IMR-90 (cell line): ENCODE data around the gene SLC22A5. TPM values are rescaled to one million over a fixed set of nuclear protein-coding genes. Genes with fewer than 3 reads are reported as not detected.

Source experiments
- ATAC-seq: fragments of 200-7000 bp; cut with Tn5 transposase; 2 replicates; pipeline ENCODE4 v1.9.1; 2020; ENCODE audit warnings: low read depth, mild to moderate bottlenecking, moderate library complexity
- BruUV-seq: library from RNA; stranded (reverse); fragments of 400-500 nt; replicated peaks from 2 replicates; lab custom pipeline; 2021; lab: Mats Ljungman, UMichigan
- CTCF ChIA-PET: fragments of 300-600 bp; formaldehyde crosslinking; extraction: SDS; loops from one replicate; lab custom pipeline; 2021; ENCODE audit warnings: antibody characterized with exemption; lab: Yijun Ruan, JAX
- POLR2A ChIA-PET: fragments of 300-600 bp; sonication (Branson Sonifier 250); formaldehyde crosslinking; loops from one replicate; lab custom pipeline; 2022; ENCODE audit warnings: antibody characterized with exemption; ENCODE audit not compliant: unreplicated experiment; lab: Charles Lee
- DNase-seq: peaks from one replicate; pipeline ENCODE4 v3.0.0; 2013
- H2AFZ ChIP-seq: replicated peaks from 2 replicates; pipeline ENCODE3; 2013; ENCODE audit warnings: low read length, mild to moderate bottlenecking; ENCODE audit not compliant: poor library complexity
- H2AK5ac ChIP-seq: 2 replicates; pipeline ENCODE4 v1.6.1; 2013; ENCODE audit warnings: low read depth, low read length, inconsistent platforms
- H2AK9ac ChIP-seq: replicated peaks from 2 replicates; pipeline ENCODE3; 2013; ENCODE audit warnings: mild to moderate bottlenecking, low read depth, low read length, moderate library complexity; ENCODE audit not compliant: poor library complexity
- H2BK120ac ChIP-seq: 2 replicates; pipeline ENCODE4 v1.6.1; 2013; ENCODE audit warnings: low read depth, low read length, inconsistent platforms
- H2BK15ac ChIP-seq: 3 replicates; pipeline ENCODE4 v1.6.1; 2013; ENCODE audit warnings: low read depth, low read length, inconsistent platforms
- H2BK20ac ChIP-seq: 2 replicates; pipeline ENCODE4 v1.6.1; 2013; ENCODE audit warnings: low read depth, mild to moderate bottlenecking, inconsistent platforms, low read length, moderate library complexity
- H2BK5ac ChIP-seq: 2 replicates; pipeline ENCODE4 v1.6.1; 2013; ENCODE audit warnings: mild to moderate bottlenecking, low read depth, low read length, inconsistent platforms; ENCODE audit not compliant: poor library complexity, severe bottlenecking
- H3K14ac ChIP-seq: replicated peaks from 2 replicates; pipeline ENCODE4 v1.6.1; 2013; ENCODE audit warnings: low read depth, low read length, inconsistent platforms
- H3K18ac ChIP-seq: 2 replicates; pipeline ENCODE4 v1.6.1; 2013; ENCODE audit warnings: low read depth, low read length, control low read depth
- H3K23ac ChIP-seq: 2 replicates; pipeline ENCODE4 v1.6.1; 2013; ENCODE audit warnings: low read depth, low read length, inconsistent platforms
- H3K27ac ChIP-seq: 2 replicates; pipeline ENCODE4 v1.5.1; 2013; ENCODE audit warnings: mild to moderate bottlenecking, control low read depth, low read length; ENCODE audit not compliant: insufficient read depth
- H3K27me3 ChIP-seq: 2 replicates; pipeline ENCODE4 v1.6.1; 2013; ENCODE audit warnings: low read length; ENCODE audit not compliant: control insufficient read depth, insufficient read depth
- H3K36me3 ChIP-seq: 2 replicates; pipeline ENCODE4 v1.6.1; 2013; ENCODE audit warnings: low read length, mixed read lengths; ENCODE audit not compliant: control insufficient read depth, insufficient read depth
- H3K4ac ChIP-seq: 2 replicates; pipeline ENCODE4 v1.6.1; 2013; ENCODE audit warnings: low read depth, low read length, inconsistent platforms
- H3K4me1 ChIP-seq: 2 replicates; pipeline ENCODE4 v1.6.1; 2013; ENCODE audit warnings: low read length, mixed read lengths; ENCODE audit not compliant: control insufficient read depth, insufficient read depth
- H3K4me2 ChIP-seq: 2 replicates; pipeline ENCODE4 v1.6.1; 2013; ENCODE audit warnings: low read depth, mild to moderate bottlenecking, control low read depth, low read length, moderate library complexity
- H3K4me3 ChIP-seq: 2 replicates; pipeline ENCODE4 v1.5.1; 2013; ENCODE audit warnings: low read depth, mild to moderate bottlenecking, control low read depth, low read length, moderate library complexity; ENCODE audit not compliant: insufficient read depth
- H3K56ac ChIP-seq: 2 replicates; pipeline ENCODE4 v1.6.1; 2013; ENCODE audit warnings: low read length, inconsistent platforms; ENCODE audit not compliant: insufficient read depth; ENCODE audit errors: extremely low read depth
- H3K79me1 ChIP-seq, 2 experiments: 2 replicates each; pipeline ENCODE4 v1.6.1; 2013; ENCODE audit warnings: low read length in 2 of 2, inconsistent platforms in 1 of 2, low read depth in 1 of 2
- H3K9ac ChIP-seq: 2 replicates; pipeline ENCODE4 v1.6.1; 2013; ENCODE audit warnings: low read depth, low read length, control low read depth
- H3K9me1 ChIP-seq: 2 replicates; pipeline ENCODE4 v1.6.1; 2013; ENCODE audit warnings: low read length, inconsistent platforms; ENCODE audit not compliant: insufficient read depth
- H3K9me3 ChIP-seq: 2 replicates; pipeline ENCODE4 v1.6.1; 2013; ENCODE audit warnings: low read length; ENCODE audit not compliant: control insufficient read depth, insufficient read depth
- H4K20me1 ChIP-seq: 2 replicates; pipeline ENCODE4 v1.6.1; 2013; ENCODE audit warnings: low read length, inconsistent platforms; ENCODE audit not compliant: insufficient read depth
- H4K5ac ChIP-seq: 2 replicates; pipeline ENCODE4 v1.6.1; 2013; ENCODE audit warnings: mild to moderate bottlenecking, low read depth, low read length, control low read depth
- H4K8ac ChIP-seq, 2 experiments: 2 replicates each; pipeline ENCODE4 v1.6.1; 2013; ENCODE audit warnings: low read depth in 2 of 2, low read length in 2 of 2, control low read depth in 1 of 2, inconsistent platforms in 1 of 2
- H4K91ac ChIP-seq: 2 replicates; pipeline ENCODE4 v1.6.1; 2013; ENCODE audit warnings: low read depth, low read length, inconsistent platforms; ENCODE audit not compliant: insufficient read depth
- BHLHE40 ChIP-seq: fragments of 150-350 bp; IDR thresholded peaks from 2 replicates; pipeline ENCODE4 v1.6.1; 2016; ENCODE audit warnings: mild to moderate bottlenecking, low read depth, low read length
- CEBPB ChIP-seq: IDR thresholded peaks from 2 replicates; pipeline ENCODE4 v1.6.1; 2012; ENCODE audit warnings: low read depth, low read length, improper control_type of control experiment
- CHD1 ChIP-seq: IDR thresholded peaks from 2 replicates; pipeline ENCODE4 v1.6.1; 2012; ENCODE audit warnings: low read depth, low read length, improper control_type of control experiment
- ELK1 ChIP-seq: fragments of 150-350 bp; IDR thresholded peaks from 2 replicates; pipeline ENCODE4 v1.6.1; 2016; ENCODE audit warnings: low read depth, mild to moderate bottlenecking, low read length, moderate library complexity, borderline replicate concordance
- FOS ChIP-seq: fragments of 150-350 bp; IDR thresholded peaks from 2 replicates; pipeline ENCODE4 v1.6.1; 2016; ENCODE audit warnings: low read depth, low read length
- MAFK ChIP-seq: IDR thresholded peaks from 2 replicates; pipeline ENCODE4 v1.6.1; 2012; ENCODE audit warnings: low read depth, low read length, improper control_type of control experiment
- MAZ ChIP-seq: IDR thresholded peaks from 2 replicates; pipeline ENCODE4 v1.6.1; 2012; ENCODE audit warnings: low read depth, mild to moderate bottlenecking, low read length, improper control_type of control experiment, moderate library complexity, borderline replicate concordance
- MXI1 ChIP-seq: IDR thresholded peaks from 2 replicates; pipeline ENCODE4 v1.6.1; 2012; ENCODE audit warnings: low read depth, mild to moderate bottlenecking, low read length, moderate library complexity, borderline replicate concordance
- NFE2L2 ChIP-seq: fragments of 150-350 bp; IDR thresholded peaks from 2 replicates; pipeline ENCODE4 v1.6.1; 2016; ENCODE audit warnings: low read depth, mild to moderate bottlenecking, low read length
- POLR2A ChIP-seq: IDR thresholded peaks from 2 replicates; pipeline ENCODE4 v1.6.1; 2012; ENCODE audit warnings: mild to moderate bottlenecking, low read depth, low read length
- RAD21 ChIP-seq: IDR thresholded peaks from 2 replicates; pipeline ENCODE4 v1.6.1; 2012; ENCODE audit warnings: low read length, improper control_type of control experiment
- RCOR1 ChIP-seq: IDR thresholded peaks from 2 replicates; pipeline ENCODE4 v1.6.1; 2012; ENCODE audit warnings: mild to moderate bottlenecking, low read length, improper control_type of control experiment; ENCODE audit not compliant: insufficient replicate concordance
- RFX5 ChIP-seq: IDR thresholded peaks from 2 replicates; pipeline ENCODE4 v1.8.0; 2012; ENCODE audit warnings: low read depth, mild to moderate bottlenecking, low read length, moderate library complexity
- SMC3 ChIP-seq: fragments of 150-350 bp; IDR thresholded peaks from 2 replicates; pipeline ENCODE4 v1.6.1; 2016; ENCODE audit warnings: low read depth, mild to moderate bottlenecking, antibody characterized with exemption, low read length, moderate library complexity
- USF2 ChIP-seq: fragments of 150-350 bp; IDR thresholded peaks from 2 replicates; pipeline ENCODE4 v1.6.1; 2017; ENCODE audit warnings: mild to moderate bottlenecking, antibody characterized with exemption, low read length, low read depth
- WGBS, 2 experiments: methylation state at CpG; one replicate each; pipeline versions ENCODE4 v1.1.5 to v1.1.7; 2013; ENCODE audit warnings: missing lambda C conversion rate in 2 of 2; ENCODE audit not compliant: insufficient read length in 1 of 2; ENCODE audit errors: extremely low coverage in 2 of 2; 5-methylcytosine and 5-hydroxymethylcytosine counted together
- dilution Hi-C: fragments of 300-500 bp; cut with HindIII; formaldehyde crosslinking; loops from one replicate; pipeline ENCODE4 v1.14.3; 2018; ENCODE audit warnings: low sequenced_read_pairs; ENCODE audit not compliant: unreplicated experiment
- in situ Hi-C: fragments of 300-500 bp; cut with MboI; formaldehyde crosslinking; loops from 3 replicates; pipeline ENCODE4 v1.14.3; 2019; ENCODE audit warnings: low sequenced_read_pairs, inconsistent platforms, mixed read lengths
- intact Hi-C: fragments of 100-400 bp; cut with micrococcal nuclease; formaldehyde crosslinking; loops from 2 replicates; pipeline ENCODE4 v1.10.0; 2022
- polyA plus RNA-seq, 3 experiments: library from polyadenylated mRNA; depleted of rRNA; stranded (reverse); fragments of >200 nt; gene quantifications; 2 replicates each; pipeline ENCODE4 v1.2.3, GENCODE V29; 2012; ENCODE audit warnings: low replicate concordance in 1 of 3
- total RNA-seq: library from RNA; depleted of rRNA; stranded (reverse); fragments of >200 nt; gene quantifications from 2 replicates; pipeline ENCODE4 v1.2.3, GENCODE V29; 2012
- TF ChIP-seq, protein P1 (sequence below): conservative IDR thresholded peaks from 2 replicates; pipeline ENCODE4 v1.5.1; 2012; ENCODE audit warnings: mild to moderate bottlenecking, low read depth, low read length, improper control_type of control experiment

Gene SLC22A5
- total and polyA plus RNA-seq, 2 of the 4 experiments (the other 2 are of a cell fraction) = 6.1 to 7.1 TPM

GRCh38 chr5:132431632-132432031 is 62.1 kb downstream of the SLC22A5 start:
- no peaks in the 10 kb centered on the region for H3K27me3 ChIP-seq
- WGBS, 2 experiments = no CpG with 5 or more reads among the region's 4 CpGs
- ATAC-seq (no peak), DNase-seq (no peak)
- H2BK15ac ChIP-seq = 0 out of 3 replicates have a peak overlapping the region, but pooled peaks have one; percentile 19
- peak overlapping the region; percentile 16; the same call in 1 of the 2 replicates for H2BK120ac ChIP-seq
- no peak overlapping the region for H3K4me3 ChIP-seq
- H2BK5ac ChIP-seq = no peak overlapping the region
- no peak overlapping the region for H4K5ac ChIP-seq
- ChIA-PET CTCF (no interaction called here), POLR2A (no interaction called here)
- no peak overlapping the region for H3K23ac ChIP-seq
- no peak overlapping the region for H3K9ac ChIP-seq
- H3K9me1 ChIP-seq = peaks cover 38% of the 10 kb centered on the region
- 0 out of 2 replicates have a peak overlapping the region, but pooled peaks have one; percentile 0 for H3K14ac ChIP-seq
- H3K79me1 ChIP-seq = peaks cover 20 to 64% of the 10 kb centered on the region in 2 experiments
- no peaks in the 10 kb centered on the region; the same call in 1 of the 2 replicates for H4K20me1 ChIP-seq
- intact Hi-C loops = no loop called here
- H3K18ac ChIP-seq = no peak overlapping the region
- H3K9me3 ChIP-seq = no peaks in the 10 kb centered on the region
- H2AFZ ChIP-seq = no peak overlapping the region
- in situ Hi-C loops = no loop called here
- no peaks in the 10 kb centered on the region for H3K36me3 ChIP-seq
- H3K4me2 ChIP-seq = no peak overlapping the region
- no peak for TF ChIP-seq POLR2A
- TF ChIP-seq, protein P1, sequence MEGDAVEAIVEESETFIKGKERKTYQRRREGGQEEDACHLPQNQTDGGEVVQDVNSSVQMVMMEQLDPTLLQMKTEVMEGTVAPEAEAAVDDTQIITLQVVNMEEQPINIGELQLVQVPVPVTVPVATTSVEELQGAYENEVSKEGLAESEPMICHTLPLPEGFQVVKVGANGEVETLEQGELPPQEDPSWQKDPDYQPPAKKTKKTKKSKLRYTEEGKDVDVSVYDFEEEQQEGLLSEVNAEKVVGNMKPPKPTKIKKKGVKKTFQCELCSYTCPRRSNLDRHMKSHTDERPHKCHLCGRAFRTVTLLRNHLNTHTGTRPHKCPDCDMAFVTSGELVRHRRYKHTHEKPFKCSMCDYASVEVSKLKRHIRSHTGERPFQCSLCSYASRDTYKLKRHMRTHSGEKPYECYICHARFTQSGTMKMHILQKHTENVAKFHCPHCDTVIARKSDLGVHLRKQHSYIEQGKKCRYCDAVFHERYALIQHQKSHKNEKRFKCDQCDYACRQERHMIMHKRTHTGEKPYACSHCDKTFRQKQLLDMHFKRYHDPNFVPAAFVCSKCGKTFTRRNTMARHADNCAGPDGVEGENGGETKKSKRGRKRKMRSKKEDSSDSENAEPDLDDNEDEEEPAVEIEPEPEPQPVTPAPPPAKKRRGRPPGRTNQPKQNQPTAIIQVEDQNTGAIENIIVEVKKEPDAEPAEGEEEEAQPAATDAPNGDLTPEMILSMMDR = no peak
- TF ChIP-seq MAFK = no peak
- TF ChIP-seq ELK1 = no peak
- TF ChIP-seq BHLHE40 = no peak
- no peak for TF ChIP-seq MAZ
- TF ChIP-seq RCOR1 = no peak
- no peak for TF ChIP-seq SMC3
- no peak for TF ChIP-seq MXI1
- TF ChIP-seq USF2 = no peak
- no peak for TF ChIP-seq RAD21
- no peak for TF ChIP-seq CEBPB
- no peak for TF ChIP-seq RFX5
- no peak for TF ChIP-seq FOS
- no peak for TF ChIP-seq NFE2L2
- no peak for TF ChIP-seq CHD1
- no peak overlapping the region; the same call in 1 of the 2 replicates for H2BK20ac ChIP-seq
- BruUV-seq = no TSS peak
- 0 out of 2 replicates have a peak overlapping the region, but pooled peaks have one; percentile 3 for H4K91ac ChIP-seq
- H3K56ac ChIP-seq = no peak overlapping the region
- H2AK9ac ChIP-seq = peak overlapping the region; percentile 17
- H4K8ac ChIP-seq = no peak overlapping the region
- dilution Hi-C loops = no loop called here
- peak overlapping the region; percentile 6; the same call in 1 of the 2 replicates for H3K4ac ChIP-seq
- H2AK5ac ChIP-seq = no peak overlapping the region; the same call in 1 of the 2 replicates
- H3K27ac ChIP-seq = no peak overlapping the region
- peaks cover 36% of the 10 kb centered on the region for H3K4me1 ChIP-seq
